PC-9 (cell line): Measurements from ENCODE around the gene SRPRB. TPM values are rescaled to one million over a fixed set of nuclear protein-coding genes. Genes with fewer than 3 reads are reported as not detected.

Experiments used
- BruUV-seq: library from RNA; stranded (reverse); fragments of 400-500 nt; replicated peaks from 2 replicates; lab custom pipeline; 2021; lab: Mats Ljungman, UMichigan
- CTCF ChIA-PET: fragments of 300-600 bp; sonication (Branson Sonifier 250); formaldehyde crosslinking; loops from one replicate; lab custom pipeline; 2022; ENCODE audit warnings: antibody characterized with exemption; lab: Charles Lee
- POLR2A ChIA-PET: fragments of 300-600 bp; sonication (Branson Sonifier 250); formaldehyde crosslinking; loops from one replicate; lab custom pipeline; 2022; ENCODE audit warnings: antibody characterized with exemption; ENCODE audit not compliant: unreplicated experiment; lab: Charles Lee
- DNase-seq, 2 experiments: peaks; one replicate each; pipeline versions ENCODE4 v3.0.0 to v3.0.0-alpha.2; 2015 to 2022; ENCODE audit warnings: mixed read lengths in 1 of 2
- H2AFZ ChIP-seq: fragments of 200-600 bp; sonication (generic); 2 replicates; pipeline ENCODE4 v1.8.1; 2017; ENCODE audit warnings: antibody characterized with exemption
- H3F3A ChIP-seq: fragments of 200-600 bp; sonication (generic); 2 replicates; pipeline ENCODE4 v1.8.1; 2017; ENCODE audit warnings: antibody characterized with exemption, mild to moderate bottlenecking, low read depth; ENCODE audit not compliant: insufficient read depth
- H3K27ac ChIP-seq: fragments of 200-600 bp; sonication (generic); 2 replicates; pipeline ENCODE4 v1.6.1; 2016; ENCODE audit warnings: mixed run types
- H3K27me3 ChIP-seq: fragments of 200-600 bp; sonication (generic); 2 replicates; pipeline ENCODE4 v1.6.1; 2016; ENCODE audit warnings: low read depth, mixed run types; ENCODE audit not compliant: insufficient read depth
- H3K36me3 ChIP-seq: fragments of 200-600 bp; sonication (generic); 2 replicates; pipeline ENCODE4 v1.6.1; 2016; ENCODE audit warnings: low read depth, mixed run types
- H3K4me1 ChIP-seq: fragments of 200-600 bp; sonication (generic); replicated peaks from 2 replicates; pipeline ENCODE4 v1.6.1; 2016; ENCODE audit warnings: mixed run types; ENCODE audit not compliant: insufficient read depth
- H3K4me2 ChIP-seq: fragments of 200-600 bp; sonication (generic); 2 replicates; pipeline ENCODE4 v1.6.1; 2017; ENCODE audit warnings: mixed run types
- H3K4me3 ChIP-seq: fragments of 200-600 bp; sonication (generic); 2 replicates; pipeline ENCODE4 v1.6.1; 2016; ENCODE audit warnings: mixed run types
- H3K79me2 ChIP-seq: fragments of 200-600 bp; sonication (generic); 2 replicates; pipeline ENCODE4 v1.6.1; 2017; ENCODE audit warnings: low read depth, mixed run types
- H3K9me2 ChIP-seq: fragments of 200-600 bp; sonication (generic); 2 replicates; pipeline ENCODE4 v1.8.1; 2017; ENCODE audit warnings: mild to moderate bottlenecking; ENCODE audit not compliant: insufficient read depth
- H3K9me3 ChIP-seq: fragments of 200-600 bp; sonication (generic); 2 replicates; pipeline ENCODE4 v1.8.1; 2016; ENCODE audit warnings: low read depth; ENCODE audit not compliant: insufficient read depth
- H4K20me1 ChIP-seq: fragments of 200-600 bp; sonication (generic); 2 replicates; pipeline ENCODE4 v1.8.1; 2017; ENCODE audit not compliant: insufficient read depth
- CTCF ChIP-seq: fragments of 200-600 bp; sonication (generic); conservative IDR thresholded peaks from 2 replicates; pipeline ENCODE4 v1.6.1; 2017; ENCODE audit warnings: mixed run types, antibody characterized with exemption, mild to moderate bottlenecking, moderate library complexity
- EZH2 ChIP-seq: fragments of 200-600 bp; sonication (generic); IDR thresholded peaks from 2 replicates; pipeline ENCODE4 v1.8.0; 2017; ENCODE audit warnings: antibody characterized with exemption, low read depth
- intact Hi-C: fragments of 100-400 bp; cut with micrococcal nuclease; formaldehyde crosslinking; loops from one replicate; pipeline ENCODE4 v1.10.0; 2022; ENCODE audit not compliant: unreplicated experiment
- total RNA-seq: library from RNA; stranded (reverse); gene quantifications from 2 replicates; pipeline ENCODE4 v1.2.3, GENCODE V29; 2021

SRPRB gene
- total RNA-seq, 1 experiment from 2014 or later, result 25.5 TPM

- H3K27me3 ChIP-seq, result peaks cover 19% of the 10 kb centered on the region
- ChIA-PET CTCF (no interaction called here), POLR2A (interaction anchor here (0.6 kb wide), 1 partner anchor 14 kb away, joined by 5 read pairs; no protein-coding TSS in a partner anchor)
- H2AFZ ChIP-seq, result no peak overlapping the region
- H3K9me3 ChIP-seq, result no peaks in the 10 kb centered on the region
- no TSS peak for BruUV-seq
- no peaks in the 10 kb centered on the region for H3F3A ChIP-seq
- H3K9me2 ChIP-seq, result no peaks in the 10 kb centered on the region
- H3K79me2 ChIP-seq, result no peaks in the 10 kb centered on the region
- H3K4me2 ChIP-seq, result no peak overlapping the region
- H3K4me1 ChIP-seq, result no peaks in the 10 kb centered on the region
- no peak for DNase-seq
- TF ChIP-seq CTCF, result no peak
- TF ChIP-seq EZH2, result no peak
- intact Hi-C loops, result no loop called here
- H3K4me3 ChIP-seq, result no peak overlapping the region
- H3K27ac ChIP-seq, result no peak overlapping the region
- H4K20me1 ChIP-seq, result no peaks in the 10 kb centered on the region
- H3K36me3 ChIP-seq, result no peaks in the 10 kb centered on the region
Observed at GRCh38 chr3:133834621-133835417, 29.2 kb downstream of the SRPRB start.

- Histone ChIP-seq H3K79me2 (no peaks in the 10 kb centered on the region), H3F3A (no peaks in the 10 kb centered on the region), H4K20me1 (no peaks in the 10 kb centered on the region), H3K27me3 (peaks cover 19% of the 10 kb centered on the region), H3K36me3 (no peaks in the 10 kb centered on the region), H3K4me3 (no peak overlapping the region), H3K4me1 (no peaks in the 10 kb centered on the region), H3K9me3 (no peaks in the 10 kb centered on the region), H2AFZ (no peak overlapping the region), H3K27ac (no peak overlapping the region), H3K9me2 (no peaks in the 10 kb centered on the region), H3K4me2 (no peak overlapping the region)
- CTCF ChIA-PET, result no interaction called here
- intact Hi-C loops, result no loop called here
- POLR2A ChIA-PET, result interaction anchor here (0.6 kb wide), 1 partner anchor 13 kb away, joined by 5 read pairs; no protein-coding TSS in a partner anchor
- no peak for TF ChIP-seq CTCF
- no peak for TF ChIP-seq EZH2
- no peak for DNase-seq
- no TSS peak for BruUV-seq
Observed at GRCh38 chr3:133835418-133835743, 29.8 kb downstream of the SRPRB start.

GRCh38 chr3:133835961-133836360 is 30.3 kb downstream of the SRPRB start:
- Histone ChIP-seq H3K4me2 (no peak overlapping the region), H3K4me1 (no peaks in the 10 kb centered on the region), H3K9me2 (no peaks in the 10 kb centered on the region), H3K79me2 (no peaks in the 10 kb centered on the region), H3F3A (no peaks in the 10 kb centered on the region), H4K20me1 (no peaks in the 10 kb centered on the region), H3K36me3 (no peaks in the 10 kb centered on the region), H2AFZ (no peak overlapping the region), H3K4me3 (no peak overlapping the region), H3K27ac (no peak overlapping the region), H3K27me3 (peaks cover 16% of the 10 kb centered on the region), H3K9me3 (no peaks in the 10 kb centered on the region)
- no peak for DNase-seq
- intact Hi-C loops, result no loop called here
- POLR2A ChIA-PET, result no interaction called here
- CTCF ChIA-PET, result no interaction called here
- no peak for TF ChIP-seq EZH2
- no peak for TF ChIP-seq CTCF
- BruUV-seq, result no TSS peak
